HG03565 (cell line): ENCODE data around the gene MLC1.

Experiments
- ATAC-seq: cut with Tn5 transposase; IDR thresholded peaks from one replicate; pipeline ENCODE4 v1.9.1; 2021; ENCODE audit warnings: mild to moderate bottlenecking, moderate library complexity; ENCODE audit not compliant: unreplicated experiment

Gene MLC1

DNA sequence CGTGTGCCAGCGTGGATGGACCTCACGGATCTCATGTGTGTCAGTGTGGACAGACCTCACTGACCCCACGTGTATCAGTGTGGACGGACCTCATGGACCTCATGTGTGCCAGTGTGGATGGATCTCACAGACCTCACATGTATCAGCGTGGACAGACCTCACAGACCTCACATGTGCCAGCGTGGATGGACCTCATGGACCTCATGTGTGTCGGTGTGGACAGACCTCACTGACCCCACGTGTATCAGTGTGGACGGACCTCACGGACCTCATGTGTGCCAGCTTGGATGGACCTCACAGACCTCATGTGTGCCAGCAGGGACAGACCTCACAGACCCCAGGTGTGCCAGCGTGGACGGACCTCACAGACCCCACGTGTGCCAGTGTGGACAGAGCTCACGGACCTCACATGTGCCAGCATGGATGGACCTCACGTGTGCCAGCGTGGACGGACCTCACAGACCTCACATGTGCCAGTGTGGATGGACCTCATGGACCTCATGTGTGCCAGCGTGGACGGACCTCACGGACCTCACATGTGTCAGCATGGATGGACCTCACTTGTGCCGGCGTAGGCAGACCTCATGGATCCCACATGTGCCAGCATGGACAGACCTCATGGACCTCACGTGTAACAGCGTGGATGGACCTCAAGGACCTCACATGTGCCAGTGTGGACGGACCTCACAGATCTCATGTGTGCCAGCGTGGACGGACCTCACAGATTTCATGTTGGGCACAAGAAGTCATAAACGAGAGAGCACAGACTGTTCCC is 45.4 kb downstream of the MLC1 start:
- ATAC-seq = no peak

DNA sequence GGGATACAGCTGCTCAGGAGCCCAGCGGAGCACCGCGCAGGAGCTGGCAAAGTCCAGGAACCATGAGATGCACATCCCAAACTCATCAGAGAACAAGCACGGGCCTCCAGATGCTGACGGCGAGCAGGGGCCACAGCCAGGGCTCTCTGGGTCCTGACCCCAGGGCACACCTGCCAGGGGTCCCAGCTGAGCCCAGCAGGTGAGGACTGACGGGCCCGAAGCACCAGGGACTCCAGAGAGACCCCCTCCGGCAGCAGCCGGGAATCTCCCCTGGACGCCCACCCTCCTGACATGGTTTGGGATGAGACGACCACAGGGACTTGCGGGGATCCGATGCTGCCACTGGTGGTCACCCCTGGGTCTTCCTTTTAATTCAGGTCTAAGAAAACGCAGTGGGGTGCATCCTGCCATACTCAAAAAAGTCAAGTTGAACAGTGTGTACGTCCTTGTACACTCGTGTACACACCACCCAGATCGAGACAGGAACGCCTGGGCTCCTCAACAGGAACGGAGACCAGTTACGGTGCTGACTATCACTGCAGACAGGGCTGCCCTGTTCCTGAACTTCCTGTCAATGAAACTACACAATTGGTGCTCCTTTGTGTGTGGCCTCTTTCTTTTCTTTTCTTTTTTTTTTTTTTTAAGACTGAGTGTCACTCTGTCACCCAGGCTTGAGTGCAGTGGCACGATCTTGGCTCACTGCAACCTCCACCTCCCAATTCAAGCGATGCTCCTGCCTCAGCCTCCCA is 49.1 kb downstream of the MLC1 start:
- ATAC-seq = no peak

DNA sequence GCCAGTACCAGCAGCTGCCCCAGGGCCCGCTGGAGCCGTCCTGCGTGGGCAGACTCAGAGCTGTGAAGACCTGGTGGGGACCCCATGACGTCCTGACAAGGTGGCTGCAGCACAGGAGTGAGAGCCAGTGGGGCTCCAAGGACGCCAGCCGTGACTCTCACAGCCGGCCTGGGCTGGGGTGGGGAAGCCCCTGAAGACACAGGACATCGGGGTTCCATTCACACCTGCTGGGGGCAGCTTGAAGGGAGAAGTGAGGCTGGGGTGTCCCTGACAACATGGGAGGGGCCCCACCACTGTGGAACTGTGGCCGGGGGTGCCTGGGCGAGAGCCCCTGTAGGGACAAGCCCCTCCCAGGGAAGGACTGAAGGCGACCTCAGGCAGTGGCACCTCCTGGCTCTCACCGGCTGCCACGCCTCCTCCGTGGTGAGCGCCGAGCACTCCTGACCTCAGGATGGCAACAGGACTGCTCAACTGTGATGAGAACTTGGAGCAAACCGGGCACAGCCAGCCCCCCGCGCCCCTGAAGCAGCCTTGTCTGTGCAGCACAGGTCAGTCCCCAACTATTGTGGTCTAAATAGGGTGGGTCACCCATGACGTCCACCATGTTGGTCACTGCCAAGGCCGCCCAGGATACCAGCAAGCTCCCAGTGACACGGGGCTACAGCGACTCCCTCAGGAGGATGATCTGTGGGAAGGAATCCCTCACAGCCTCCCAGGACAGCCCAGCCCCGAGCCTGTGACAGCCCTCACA is 49.9 kb downstream of the MLC1 start:
- no peak for ATAC-seq

DNA sequence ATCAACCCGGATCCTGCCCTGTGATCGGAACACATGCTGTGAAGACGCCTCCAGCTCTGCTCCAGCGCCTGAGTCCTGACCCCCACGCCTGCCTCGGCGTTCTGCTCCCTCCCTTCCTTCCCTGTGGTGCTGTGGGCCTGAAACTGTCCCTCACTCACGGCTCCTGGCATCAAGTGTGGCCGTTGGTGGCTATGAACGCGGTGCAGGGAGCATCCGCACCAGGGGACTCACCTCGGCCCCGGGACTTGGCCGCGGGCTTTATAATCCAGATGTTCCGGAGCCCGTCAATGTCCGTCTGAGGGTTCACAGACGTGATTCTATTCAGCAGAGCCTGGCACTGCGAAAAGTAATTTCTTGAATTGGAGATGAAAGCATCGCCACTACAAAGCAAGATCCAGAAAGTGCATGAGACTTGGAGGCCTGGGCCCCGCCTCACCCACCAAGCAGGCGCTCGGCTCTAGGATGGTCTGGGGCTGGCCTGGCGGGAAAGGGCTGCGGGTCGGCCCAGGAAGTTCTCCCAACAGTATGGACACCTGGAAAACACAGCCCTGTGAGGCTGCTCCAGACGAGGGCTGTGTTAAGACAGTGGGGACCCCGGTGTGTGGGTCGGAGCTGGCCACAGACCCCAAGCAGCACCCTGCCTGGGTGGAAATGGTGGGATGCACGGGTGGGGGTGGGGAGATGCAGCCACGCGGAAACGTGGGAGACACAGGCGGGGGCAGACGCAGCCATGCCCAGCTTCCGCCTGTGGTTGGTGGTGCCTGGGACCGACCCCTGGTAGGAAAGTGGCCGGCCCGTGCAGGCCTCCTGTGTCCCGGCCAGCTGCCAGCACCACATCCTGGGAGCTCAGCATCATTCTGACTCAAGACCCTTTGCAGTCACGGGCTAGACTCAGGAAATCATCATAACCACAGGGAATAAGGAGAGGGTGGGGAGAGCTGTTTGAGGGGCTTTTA is 50.8 kb downstream of the MLC1 start:
- no peak for ATAC-seq

DNA sequence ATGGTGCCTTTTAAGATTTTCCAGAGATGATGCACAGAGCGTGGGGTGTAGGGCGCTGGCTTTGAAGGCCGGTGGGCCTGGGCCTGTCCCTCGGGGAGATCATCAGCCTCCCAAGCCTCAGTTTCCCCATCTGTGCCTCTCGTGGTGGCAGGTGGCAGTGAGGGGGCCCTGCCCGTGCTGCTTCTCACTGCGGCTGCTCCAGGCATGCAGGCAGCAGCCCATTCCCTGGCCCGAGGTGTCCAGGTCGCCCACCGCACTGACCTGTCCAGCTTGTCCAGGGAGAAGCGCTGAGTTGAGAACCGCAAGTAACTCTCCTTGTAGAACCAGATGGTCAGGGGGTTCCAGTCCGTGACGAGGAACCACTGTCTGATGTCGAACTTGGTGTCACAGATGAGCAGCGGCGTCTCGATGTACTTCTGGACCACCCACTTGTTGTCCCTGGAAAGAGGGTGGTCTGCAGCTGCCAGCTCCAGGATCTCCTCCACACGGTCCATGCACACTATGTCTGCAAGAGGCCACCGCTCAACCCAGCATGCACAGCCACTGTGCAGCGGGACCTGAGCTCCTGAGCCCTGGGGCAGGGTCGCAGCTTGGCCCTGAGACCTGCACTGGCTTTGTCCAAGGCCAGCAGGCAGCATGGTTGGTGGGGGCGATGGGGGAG is 52.2 kb downstream of the MLC1 start:
- no peak for ATAC-seq

DNA sequence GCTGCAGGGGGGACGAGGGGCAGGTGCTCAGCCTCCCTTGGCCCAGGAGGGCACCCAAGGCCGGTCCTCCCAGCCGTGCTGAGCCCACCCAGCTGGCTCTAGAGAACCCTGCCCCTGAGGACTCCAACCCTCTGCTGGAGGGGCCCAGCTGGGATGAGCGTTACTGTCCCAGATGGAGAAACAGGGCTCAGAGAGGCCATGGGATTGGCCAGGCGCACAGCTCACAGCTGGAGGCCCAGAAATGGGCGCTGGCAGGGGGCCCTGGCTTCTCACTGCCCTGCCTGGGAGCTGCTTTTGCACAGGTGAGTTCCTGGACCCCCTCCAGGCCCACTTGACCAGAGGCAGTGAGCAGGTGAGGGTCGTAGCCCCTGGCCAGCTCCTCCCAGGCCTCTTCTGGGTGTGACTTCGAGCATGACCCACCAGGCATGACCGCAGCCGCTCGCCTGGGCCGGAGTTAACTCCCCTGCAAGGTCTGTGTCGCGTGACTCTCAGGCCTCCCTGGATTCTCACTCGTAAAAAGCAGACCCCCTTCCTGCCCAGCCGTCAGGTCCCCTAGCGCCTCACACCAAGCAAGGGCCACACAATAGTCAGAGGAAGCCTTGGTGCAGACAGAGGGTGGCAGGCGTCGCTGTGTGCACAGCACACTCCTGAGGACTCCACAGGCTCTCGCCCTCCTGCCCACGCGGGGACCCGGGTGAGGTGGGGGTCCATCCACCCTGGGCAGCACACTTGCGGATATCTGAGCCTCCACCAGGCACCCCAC is 52.9 kb downstream of the MLC1 start:
- no peak for ATAC-seq

DNA sequence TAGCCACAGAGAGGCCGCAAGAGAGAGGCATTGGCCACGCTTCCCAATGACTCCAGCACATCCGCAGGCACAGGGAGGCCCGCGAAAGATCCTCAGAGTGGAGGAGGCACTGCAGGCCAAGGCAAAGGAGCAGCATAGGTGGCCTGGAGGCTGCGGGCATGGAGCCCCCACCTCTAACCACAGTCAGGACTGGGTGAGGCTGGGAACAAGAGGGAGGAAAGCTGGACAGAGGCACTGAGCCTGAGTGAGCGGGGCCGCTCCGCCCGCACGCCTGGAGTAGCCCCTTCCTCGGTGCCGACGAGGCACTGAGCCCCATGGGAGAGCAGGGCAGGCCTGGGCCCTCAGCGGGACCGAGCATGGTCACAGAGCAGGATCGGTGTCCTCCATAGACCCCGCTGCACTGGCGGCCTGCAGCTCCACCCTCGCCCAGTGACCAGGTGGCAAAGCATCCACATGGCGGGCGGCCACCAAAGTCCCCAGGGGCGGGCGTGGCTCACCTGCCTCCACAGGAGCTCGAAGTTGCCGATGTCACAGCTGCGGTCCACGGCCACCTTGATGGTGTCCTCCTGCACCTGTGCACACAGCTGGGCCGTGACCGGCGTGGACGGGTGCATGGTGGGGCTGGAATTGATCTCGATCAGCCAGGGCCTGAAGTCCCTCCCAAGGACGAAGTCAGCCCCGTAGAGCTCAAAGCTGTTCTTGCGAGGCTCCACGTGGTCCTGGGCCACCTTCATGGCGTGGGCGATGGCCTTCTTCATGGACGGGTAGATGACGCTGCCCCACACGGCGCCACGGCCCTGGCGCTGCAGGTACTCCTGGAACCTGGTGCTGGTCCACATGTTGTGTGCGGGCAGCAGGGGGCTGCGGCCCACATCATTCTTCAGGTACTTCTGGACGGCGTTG is 53.8 kb downstream of the MLC1 start:
- ATAC-seq = no peak

DNA sequence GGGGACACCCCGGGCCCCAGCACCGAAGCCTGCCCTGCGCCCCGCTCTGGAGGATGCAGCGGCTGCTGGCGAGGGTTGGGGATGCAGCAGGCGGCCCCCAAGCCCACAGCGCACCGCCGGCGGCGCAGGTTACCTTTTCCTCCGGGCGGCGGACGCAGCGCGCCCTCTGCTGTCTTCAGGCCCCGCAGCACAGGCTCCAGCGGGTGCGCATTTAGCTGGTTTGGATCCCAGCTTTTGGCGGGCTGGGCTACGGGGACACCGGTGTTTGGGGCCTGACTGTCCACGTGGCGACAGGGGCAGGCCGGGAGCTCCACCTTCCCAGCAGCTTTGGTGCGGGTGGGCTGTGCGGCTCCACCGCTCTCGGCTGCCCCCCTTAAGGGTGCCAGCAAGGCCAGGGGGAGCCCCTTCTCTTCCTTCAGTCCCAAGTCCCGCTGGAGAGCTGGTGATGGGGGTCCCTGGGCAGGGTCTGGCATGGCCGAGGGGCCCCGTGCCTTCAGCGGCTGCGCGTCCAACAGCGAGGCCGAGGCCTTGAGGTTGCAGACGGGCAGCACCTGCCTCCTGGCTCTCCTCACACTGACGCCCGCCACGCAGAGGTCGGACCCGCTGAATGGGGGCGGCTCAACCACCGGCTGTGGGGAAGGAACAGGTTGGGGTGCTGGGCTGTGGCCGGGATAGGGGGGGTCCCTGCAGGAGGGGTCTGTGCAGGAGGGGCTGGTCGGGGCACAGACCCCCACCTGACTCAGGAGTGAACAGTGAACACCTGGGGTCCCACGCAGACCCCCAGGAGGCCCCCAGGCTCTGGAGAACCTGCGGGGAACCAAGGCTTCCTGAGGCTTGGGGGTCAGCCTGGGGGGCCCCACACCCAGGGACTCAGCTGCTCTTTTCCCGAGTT is 54.7 kb downstream of the MLC1 start:
- ATAC-seq = no peak

DNA sequence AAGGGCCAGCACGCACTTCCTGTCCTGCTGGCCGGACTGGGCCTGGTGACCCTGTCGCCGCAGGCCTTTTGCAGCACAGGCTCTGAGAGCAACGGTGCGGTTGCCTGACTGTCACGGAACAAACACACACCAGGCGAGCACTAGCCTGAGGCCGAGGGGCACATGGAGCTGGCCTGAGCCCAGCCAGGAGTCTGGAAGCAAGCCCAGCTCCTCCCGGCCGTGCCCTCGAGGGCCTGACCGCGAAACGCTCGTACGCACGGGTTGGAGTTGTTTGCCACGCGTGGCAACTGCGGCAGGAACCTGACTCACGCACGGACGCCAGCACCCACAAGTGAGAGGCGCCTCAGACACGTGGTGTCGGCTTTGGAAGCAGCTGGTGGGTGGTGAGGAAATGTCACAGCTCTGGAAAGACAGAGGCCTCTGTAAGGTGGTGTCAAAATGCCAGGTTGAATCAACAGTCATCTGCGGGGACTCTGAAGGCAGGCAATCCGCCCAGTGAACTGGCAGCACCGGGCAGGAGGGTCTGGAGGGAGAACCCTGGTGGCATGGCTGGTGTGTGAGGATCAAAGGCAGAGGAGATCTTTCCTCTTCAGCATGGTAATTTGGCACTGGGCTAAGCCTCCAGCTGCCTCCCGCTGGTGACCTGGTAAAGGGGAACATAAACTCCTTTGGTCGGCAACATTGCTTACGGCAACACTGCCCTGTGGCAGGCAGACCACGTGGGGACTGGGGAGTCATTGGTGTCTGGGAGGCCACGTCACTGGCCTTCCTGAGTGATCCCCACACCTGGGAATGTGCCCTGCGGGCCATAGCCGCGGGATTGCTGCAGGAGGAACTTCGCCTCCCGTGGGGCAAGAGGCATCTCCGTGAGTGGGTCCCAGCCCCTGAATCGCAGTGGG is 57.3 kb downstream of the MLC1 start:
- ATAC-seq = no peak

DNA sequence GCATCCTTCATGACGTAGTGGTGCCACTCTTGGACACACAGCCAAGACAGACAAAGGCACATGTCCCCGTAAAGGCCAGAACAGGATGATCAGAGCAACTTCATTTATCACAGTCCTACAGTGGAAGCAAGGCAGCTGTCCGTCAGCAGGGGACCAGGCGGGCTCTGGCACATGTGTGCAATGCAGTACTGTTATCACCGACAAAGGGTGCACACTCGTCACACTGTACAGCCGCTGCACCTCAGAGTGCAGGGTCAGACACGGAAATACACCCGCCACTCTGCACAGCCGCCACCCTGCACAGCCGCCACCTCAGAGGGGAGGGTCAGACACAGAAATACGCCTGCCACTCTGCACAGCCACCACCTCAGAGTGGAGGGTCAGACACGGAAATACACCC is 59.2 kb downstream of the MLC1 start:
- ATAC-seq = no peak

DNA sequence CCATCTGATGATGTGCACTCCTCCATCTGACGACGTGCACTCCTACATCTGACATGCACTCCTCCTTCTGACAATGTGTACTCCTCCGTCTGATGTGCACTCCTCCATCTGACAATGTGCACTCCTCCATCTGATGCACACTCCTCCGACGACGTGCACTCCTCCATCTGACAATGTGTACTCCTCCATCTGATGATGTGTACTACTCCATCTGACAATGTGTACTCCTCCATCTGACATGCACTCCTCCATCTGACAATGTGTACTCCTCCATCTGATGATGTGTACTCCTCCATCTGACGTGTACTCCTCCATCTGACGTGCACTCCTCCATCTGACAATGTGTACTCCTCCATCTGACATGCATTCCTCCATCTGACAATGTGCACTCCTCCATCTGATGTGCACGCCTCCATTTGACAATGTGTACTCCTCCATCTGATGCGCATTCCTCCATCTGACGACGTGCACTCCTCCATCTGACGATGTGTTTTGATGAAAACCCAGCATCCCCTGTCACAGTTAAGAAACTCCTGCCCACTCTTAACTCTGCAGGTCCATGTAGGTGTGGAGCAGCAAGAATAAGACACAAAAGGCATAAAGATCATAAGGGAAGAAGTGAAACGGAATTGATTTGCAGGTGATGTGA is 62.9 kb downstream of the MLC1 start:
- ATAC-seq = no peak

DNA sequence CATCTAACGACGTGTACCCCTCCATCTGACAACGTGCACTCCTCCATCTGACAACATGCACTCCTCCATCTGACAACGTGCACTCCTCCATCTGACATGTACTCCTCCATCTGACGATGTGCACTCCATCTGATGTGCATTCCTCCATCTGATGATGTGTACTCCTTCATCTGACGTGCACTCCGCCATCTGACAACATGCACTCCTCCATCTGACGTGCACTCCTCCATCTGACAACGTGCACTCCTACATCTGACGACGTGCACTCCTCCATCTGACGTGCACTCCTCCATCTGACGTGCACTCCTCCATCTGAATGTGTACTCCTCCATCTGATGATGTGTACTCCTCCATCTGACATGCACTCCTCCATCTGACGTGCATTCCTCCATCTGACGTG is 64.6 kb downstream of the MLC1 start:
- ATAC-seq = no peak

DNA sequence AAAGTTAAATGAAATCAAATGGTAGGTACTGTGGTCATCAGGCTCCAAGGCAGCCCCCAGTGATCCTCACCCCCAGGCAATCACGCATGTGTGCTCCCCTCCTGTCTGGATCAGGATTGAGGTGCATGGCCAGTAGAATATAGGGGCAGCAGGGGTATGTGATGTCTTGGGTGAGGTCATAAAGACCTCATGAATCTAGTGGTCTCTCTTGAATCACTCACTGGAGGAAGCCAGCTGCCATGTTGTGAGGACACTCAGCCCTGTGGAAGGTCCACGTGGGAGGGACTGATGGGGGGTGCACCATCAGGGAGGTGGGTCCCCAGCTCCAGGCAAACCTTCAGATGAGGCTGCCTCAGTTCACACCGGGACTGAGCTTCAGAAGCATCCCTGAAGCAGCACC is 65.9 kb downstream of the MLC1 start:
- ATAC-seq = no peak

DNA sequence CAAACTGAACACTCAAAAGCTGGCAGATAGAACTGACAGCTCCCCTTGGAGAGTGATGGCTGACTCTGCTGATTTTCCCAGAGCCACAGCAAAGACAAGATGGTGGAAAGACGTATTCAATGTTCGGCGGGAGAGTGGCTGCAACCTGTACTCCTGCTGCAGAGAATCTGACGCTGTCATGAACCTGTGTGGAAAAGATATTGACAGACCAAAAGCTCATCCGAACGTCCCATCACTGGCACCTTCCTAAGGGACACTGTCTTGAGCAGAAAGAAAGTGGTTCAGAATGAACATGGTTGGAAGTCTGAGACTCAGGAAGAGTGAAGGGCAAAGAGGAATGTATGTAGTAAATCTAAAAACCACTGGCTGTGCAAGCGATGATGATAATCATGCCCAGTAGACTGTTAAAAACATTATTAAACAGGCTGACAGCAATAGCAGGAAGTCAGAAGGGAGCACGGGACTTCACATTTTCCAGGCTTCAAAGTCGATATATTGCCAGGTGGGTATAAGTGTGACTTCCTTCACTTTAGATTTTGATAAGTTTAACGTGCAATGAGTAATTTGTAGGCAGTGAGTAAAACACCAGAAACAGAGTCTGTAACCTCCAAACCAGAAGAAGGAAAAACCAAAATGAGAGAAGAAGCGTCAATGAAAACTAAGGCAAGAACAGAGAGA is 66.5 kb downstream of the MLC1 start:
- ATAC-seq = no peak

DNA sequence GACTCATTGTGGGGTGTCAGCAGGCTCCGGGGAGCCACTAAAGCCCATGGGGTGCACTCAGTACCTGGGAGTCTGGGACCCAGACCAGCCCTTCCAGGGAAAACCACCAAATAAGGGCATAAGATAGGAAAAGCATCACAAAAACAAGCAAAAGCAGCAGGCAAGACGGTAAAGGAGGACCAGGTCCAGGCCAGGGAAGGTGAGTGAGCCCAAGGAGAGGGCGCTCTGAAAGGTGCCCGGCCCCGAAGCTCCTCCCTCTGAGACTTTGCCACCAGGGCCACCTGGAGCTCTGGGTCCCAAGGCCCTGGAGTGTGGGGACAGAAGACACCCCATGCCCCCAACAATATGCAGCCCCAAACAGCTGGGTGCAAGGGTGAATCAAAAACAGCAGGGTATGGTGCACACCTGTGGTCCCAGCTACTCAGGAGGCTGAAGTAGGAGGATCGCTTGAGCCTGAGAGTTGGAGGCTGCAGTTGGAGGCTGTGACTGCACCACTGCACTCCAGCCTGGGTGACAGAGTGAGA is 67.5 kb downstream of the MLC1 start:
- no peak for ATAC-seq
